ENCODE results near the gene HBD.

Gene HBD

GRCh38 chr11:5230266-5230665 is 4.0 kb downstream of the HBD start:
- no peak for DNase-seq

GRCh38 chr11:5229796-5230195 is 4.5 kb downstream of the HBD start:
- DNase-seq: no peak

GRCh38 chr11:5229356-5229755 is 4.9 kb downstream of the HBD start:
- DNase-seq: no peak

GRCh38 chr11:5228124-5228523 is 6.2 kb downstream of the HBD start:
- no peak for DNase-seq

GRCh38 chr11:5227681-5228080 is 6.6 kb downstream of the HBD start:
- no peak for DNase-seq

- no peak for DNase-seq
These were observed 7.5 kb downstream of the HBD start, which contains the start of gene HBB for GRCh38 chr11:5226732-5227310. Gene HBB, minus strand, starts transcription at chr11:5227071. Its CDS starts 50 bp downstream, at chr11:5227021.

GRCh38 chr11:5225480-5225871 is 8.8 kb downstream of the HBD start:
- no peak for DNase-seq

- no peak for DNase-seq
These were observed 9.5 kb downstream of the HBD start for GRCh38 chr11:5224538-5225479.

- no peak for DNase-seq
These were observed 10.6 kb downstream of the HBD start for GRCh38 chr11:5223686-5224085.

- DNase-seq: no peak
These were observed 11.1 kb downstream of the HBD start for GRCh38 chr11:5223146-5223545.

GRCh38 chr11:5210376-5210885 is 23.9 kb downstream of the HBD start:
- no peak for DNase-seq

- DNase-seq: peak; percentile 38
These were observed 29.5 kb downstream of the HBD start for GRCh38 chr11:5204787-5205186.

GRCh38 chr11:5203366-5203765 is 30.9 kb downstream of the HBD start:
- DNase-seq: no peak

GRCh38 chr11:5200582-5200981 is 33.7 kb downstream of the HBD start, which contains the start of gene OR51V1:
Gene OR51V1, minus strand, starts transcription at chr11:5200682. Its CDS starts 0 bp downstream, at chr11:5200682.
- DNase-seq: no peak

- no peak for DNase-seq
These were observed 36.0 kb downstream of the HBD start for GRCh38 chr11:5198285-5198684.

- no peak for DNase-seq
These were observed 36.7 kb downstream of the HBD start for GRCh38 chr11:5197536-5197935.

- DNase-seq: no peak
These were observed 37.6 kb downstream of the HBD start for GRCh38 chr11:5196731-5197130.

GRCh38 chr11:5196067-5196466 is 38.2 kb downstream of the HBD start:
- DNase-seq: no peak

GRCh38 chr11:5192738-5193137 is 41.5 kb downstream of the HBD start:
- DNase-seq: no peak

GRCh38 chr11:5188201-5188600 is 46.1 kb downstream of the HBD start:
- no peak for DNase-seq
